A549 (cell line): ENCODE data around the gene GBF1. TPM values are rescaled to one million over a fixed set of nuclear protein-coding genes. Genes with fewer than 3 reads are reported as not detected.

Experiments used
- ATAC-seq, 2 experiments: fragments of 200-7000 bp in 1 of 2; fragments of >200 bp in 1 of 2; cut with Nextera tagmentation in 1 of 2; cut with Tn5 transposase in 1 of 2; 3 replicates each; pipeline versions ENCODE4 v1.8.0 to v1.9.1; 2018 to 2020; ENCODE audit warnings: mild to moderate bottlenecking in 1 of 2, moderate library complexity in 1 of 2
- CTCF ChIA-PET: fragments of 300-600 bp; sonication (Branson Sonifier 250); formaldehyde crosslinking; extraction: SDS; loops from one replicate; lab custom pipeline; 2021; ENCODE audit warnings: antibody characterized with exemption, inconsistent platforms; lab: Yijun Ruan, JAX
- POLR2A ChIA-PET: fragments of 350-600 bp; formaldehyde crosslinking; extraction: SDS; loops from one replicate; lab custom pipeline; 2021; ENCODE audit warnings: antibody characterized with exemption, inconsistent platforms; lab: Yijun Ruan, JAX
- DNase-seq, 2 experiments: peaks; one replicate each; pipeline versions ENCODE4 v3.0.0 to v3.0.0-alpha.2; 2011 to 2016; ENCODE audit warnings: low read depth in 1 of 2, low spot score in 1 of 2
- FAIRE-seq: peaks from 2 replicates; lab custom pipeline; 2011; peaks lifted over from hg19 to GRCh38; lab: Jason Lieb, UNC
- H3K27ac ChIP-seq, 2 experiments: fragments of >200 bp; sonication (Bioruptor Twin); formaldehyde crosslinking; 3 replicates each; pipeline ENCODE4 v1.5.1; 2016 to 2017
- H3K4me1 ChIP-seq: fragments of >200 bp; sonication (Bioruptor Twin); formaldehyde crosslinking; 3 replicates; pipeline ENCODE4 v1.6.1; 2016
- H3K4me2 ChIP-seq: fragments of >200 bp; sonication (Bioruptor Twin); formaldehyde crosslinking; 3 replicates; pipeline ENCODE4 v1.6.1; 2016
- H3K4me3 ChIP-seq: fragments of >200 bp; sonication (Bioruptor Twin); formaldehyde crosslinking; 3 replicates; pipeline ENCODE4 v1.5.1; 2016
- H3K9me3 ChIP-seq: fragments of >200 bp; sonication (Bioruptor Twin); formaldehyde crosslinking; 3 replicates; pipeline ENCODE4 v1.6.1; 2016
- CBX2 ChIP-seq: fragments of 200-600 bp; sonication (generic); IDR thresholded peaks from 2 replicates; pipeline ENCODE4 v1.6.1; 2016; ENCODE audit warnings: low read depth, mild to moderate bottlenecking, borderline replicate concordance
- CEBPB ChIP-seq, 2 experiments: fragments of >200 bp in 1 of 2; sonication (Bioruptor Twin) in 1 of 2; formaldehyde crosslinking in 1 of 2; IDR thresholded peaks; 2 replicates each; pipeline ENCODE4 v1.6.1; 2012 to 2016
- FOXS1 ChIP-seq: fragments of 250-450 bp; sonication (Bioruptor Pico); IDR thresholded peaks from 2 replicates; pipeline ENCODE4 v1.5.0; 2020; ENCODE audit warnings: mild to moderate bottlenecking, moderate library complexity
- GATA3 ChIP-seq: IDR thresholded peaks from 2 replicates; pipeline ENCODE4 v1.6.1; 2012; ENCODE audit warnings: borderline replicate concordance
- HDAC2 ChIP-seq: fragments of 200-600 bp; sonication (generic); IDR thresholded peaks from 2 replicates; pipeline ENCODE4 v1.6.1; 2016
- HOXA7 ChIP-seq: fragments of 250-450 bp; sonication (Bioruptor Pico); IDR thresholded peaks from 2 replicates; pipeline ENCODE4 v1.5.0; 2020; ENCODE audit warnings: mild to moderate bottlenecking, moderate library complexity
- HOXB13 ChIP-seq: fragments of 250-450 bp; sonication (Bioruptor Pico); IDR thresholded peaks from 2 replicates; pipeline ENCODE4 v1.5.0; 2020; ENCODE audit warnings: low read depth, mild to moderate bottlenecking, moderate library complexity
- HOXB5 ChIP-seq: fragments of 250-450 bp; sonication (Bioruptor Pico); IDR thresholded peaks from 2 replicates; pipeline ENCODE4 v1.5.0; 2020; ENCODE audit warnings: mild to moderate bottlenecking, moderate library complexity
- JUN ChIP-seq, 2 experiments: fragments of >200 bp; sonication (Bioruptor Twin); formaldehyde crosslinking; IDR thresholded peaks; 2 replicates in 1 of 2; 3 replicates in 1 of 2; pipeline ENCODE4 v1.6.1; 2016 to 2017
- MAFK ChIP-seq: fragments of 450-650 bp; IDR thresholded peaks from 2 replicates; pipeline ENCODE4 v1.6.1; 2014; ENCODE audit not compliant: partially characterized antibody
- MYC ChIP-seq: IDR thresholded peaks from 2 replicates; pipeline ENCODE4 v1.6.1; 2012; ENCODE audit warnings: mild to moderate bottlenecking, inconsistent platforms, low read length, improper control_type of control experiment, borderline replicate concordance
- NR3C1 ChIP-seq: fragments of >200 bp; sonication (Bioruptor Twin); formaldehyde crosslinking; IDR thresholded peaks from 3 replicates; pipeline ENCODE4 v1.6.1; 2017
- PHF8 ChIP-seq: fragments of 200-600 bp; sonication (generic); IDR thresholded peaks from 2 replicates; pipeline ENCODE4 v1.6.1; 2016; ENCODE audit warnings: low read depth, mild to moderate bottlenecking, antibody characterized with exemption, moderate library complexity, borderline replicate concordance
- POLR2AphosphoS2 ChIP-seq: conservative IDR thresholded peaks from 2 replicates; pipeline ENCODE4 v1.6.1; 2012; ENCODE audit warnings: low read length, improper control_type of control experiment, inconsistent platforms
- RAD21 ChIP-seq, 2 experiments: fragments of >200 bp in 1 of 2; sonication (Bioruptor Twin) in 1 of 2; formaldehyde crosslinking in 1 of 2; IDR thresholded peaks in 1 of 2; conservative IDR thresholded peaks in 1 of 2; 2 replicates in 1 of 2; 3 replicates in 1 of 2; pipeline ENCODE4 v1.6.1; 2012 to 2018; ENCODE audit warnings: inconsistent platforms in 1 of 2
- RCOR1 ChIP-seq: fragments of 150-350 bp; IDR thresholded peaks from 2 replicates; pipeline ENCODE4 v1.6.1; 2014; ENCODE audit warnings: antibody characterized with exemption, low read length, low read depth
- SMC3 ChIP-seq: fragments of >200 bp; sonication (Bioruptor Twin); formaldehyde crosslinking; IDR thresholded peaks from 3 replicates; pipeline ENCODE4 v1.6.1; 2018; ENCODE audit warnings: inconsistent platforms
- SREBF2 ChIP-seq: fragments of 450-650 bp; IDR thresholded peaks from 2 replicates; pipeline ENCODE4 v1.6.1; 2014; ENCODE audit warnings: mild to moderate bottlenecking, moderate library complexity
- ZNF302 ChIP-seq: fragments of 250-450 bp; sonication (Bioruptor Pico); IDR thresholded peaks from 2 replicates; pipeline ENCODE4 v1.9.0; 2021; ENCODE audit warnings: inconsistent platforms, mild to moderate bottlenecking, moderate library complexity
- WGBS: methylation state at CpG from one replicate; pipeline ENCODE4 v1.1.6; 2017; ENCODE audit errors: missing lambda C conversion rate; 5-methylcytosine and 5-hydroxymethylcytosine counted together
- polyA plus RNA-seq, 4 experiments: library from polyadenylated mRNA; depleted of rRNA in 3 of 4; stranded (reverse); fragments of >200 nt; fragmentation: RNase III in 1 of 4; extraction: RNeasy Plus Mini Kit Qiagen cat#74134 plus additional on column Dnase treatment in 1 of 4; gene quantifications; 2 replicates in 3 of 4; 3 replicates in 1 of 4; pipeline ENCODE4 v1.2.3, GENCODE V29; 2011 to 2017

GBF1 gene
- polyA plus RNA-seq, 2 of the 4 experiments (the other 2 are of a cell fraction): 20.4 to 21.3 TPM

GRCh38 chr10:102420714-102421506, 175.6 kb downstream of the GBF1 start, which contains the start of gene FBXL15 (continued):
- TF ChIP-seq HOXB13 (CRISPR knock-in tag) (no peak), MYC (0 out of 2 replicates have a peak, but pooled peaks have one; percentile 18), SREBF2 (no peak), MAFK (no peak), HDAC2 (no peak), NR3C1 (no peak), POLR2AphosphoS2 (no peak), SMC3 (peak; percentile 15; the same call in 1 of the 3 replicates), RAD21 (conservative IDR thresholded peaks at IDR 0.05 in 1 of 2, IDR thresholded peaks at IDR 0.05 in 1 of 2) (peak in 1 of 2 experiments; percentile 7; a peak in 1 of 5 replicates), GATA3 (peak; percentile 25; the same call in 1 of the 2 replicates), HOXB5 (peak; percentile 41; the same call in 1 of the 2 replicates), CEBPB (IDR thresholded peaks at IDR 0.05) (no peak), RCOR1 (no peak), JUN (IDR thresholded peaks at IDR 0.05) (peak; percentile 54 to 84; a peak in 3 of 5 replicates), CBX2 (no peak)

GRCh38 chr10:102421507-102421756, 176.1 kb downstream of the GBF1 start:
- Histone ChIP-seq H3K27ac (peak overlapping the region; percentile 86 to 90), H3K9me3 (no peaks in the 10 kb centered on the region), H3K4me2 (peak overlapping the region; percentile 97), H3K4me3 (peak overlapping the region; percentile 57), H3K4me1 (peaks cover 25% of the 10 kb centered on the region)
- no peak for TF ChIP-seq FOXS1 (CRISPR knock-in tag)
- 0 out of 2 replicates have a peak, but pooled peaks have one; percentile 42 for TF ChIP-seq PHF8
- FAIRE-seq (no peak), DNase-seq (no peak), ATAC-seq (no peak; a peak in 1 of 6 replicates)
- 2% methylated on average over 9 of the region's 14 CpGs for WGBS
- ChIA-PET CTCF (interaction anchor here (1.1 to 17.4 kb wide), 22 partner anchors 10 to 262 kb away, joined by 3 to 337 read pairs (median 11); partner anchors contain the start of genes C10orf95, CUEDC2 and NFKB2), POLR2A (interaction anchor here (1.0 to 2.0 kb wide), 4 partner anchors 11 to 269 kb away, joined by 3 to 15 read pairs (median 6); partner anchors contain the start of genes CUEDC2 and NOLC1)

GRCh38 chr10:102421757-102422512, 176.6 kb downstream of the GBF1 start:
- no peak for FAIRE-seq
- no peak for DNase-seq
- Histone ChIP-seq H3K27ac (peak overlapping the region; percentile 86 to 90), H3K4me2 (peak overlapping the region; percentile 97), H3K4me3 (peak overlapping the region; percentile 57), H3K9me3 (no peaks in the 10 kb centered on the region), H3K4me1 (peaks cover 25% of the 10 kb centered on the region)
- 42% methylated on average over 9 of the region's 62 CpGs for WGBS
- ChIA-PET POLR2A (interaction anchor here (1.0 to 2.0 kb wide), 6 partner anchors 10 to 270 kb away, joined by 3 to 15 read pairs (median 5); partner anchors contain the start of genes CUEDC2 and NOLC1), CTCF (interaction anchor here (0.6 to 17.4 kb wide), 35 partner anchors 10 to 282 kb away, joined by 3 to 337 read pairs (median 6); partner anchors contain the start of genes C10orf95, CUEDC2 and NFKB2)
- no peak for TF ChIP-seq RCOR1
- TF ChIP-seq HOXA7: no peak
- no peak for TF ChIP-seq HDAC2
- no peak for TF ChIP-seq ZNF302 (CRISPR knock-in tag)
- no peak for TF ChIP-seq JUN (IDR thresholded peaks at IDR 0.05)
- peak; percentile 2 to 9; a peak in 3 of 6 replicates for ATAC-seq
